WTC11 (cell line): ENCODE data around the gene DYNLRB2. TPM values are rescaled to one million over a fixed set of nuclear protein-coding genes. Genes with fewer than 3 reads are reported as not detected.

ENCODE experiments used
- ATAC-seq: fragments of 200-7000 bp; cut with Tn5 transposase; 2 replicates; pipeline ENCODE4 v1.10.0; 2021; ENCODE audit warnings: mild to moderate bottlenecking, moderate library complexity
- CTCF ChIA-PET: fragments of 300-600 bp; sonication (Branson Sonifier 250); formaldehyde crosslinking; loops from one replicate; lab custom pipeline; 2021; ENCODE audit warnings: antibody characterized with exemption; lab: Charles Lee
- POLR2A ChIA-PET: fragments of 350-600 bp; sonication (Branson Sonifier 250); formaldehyde crosslinking; loops from one replicate; lab custom pipeline; 2021; ENCODE audit warnings: antibody characterized with exemption; lab: Charles Lee
- DNase-seq: peaks from one replicate; pipeline ENCODE4 v3.0.0; 2021; ENCODE audit warnings: low spot score
- H3K27ac Mint-ChIP-seq: 2 replicates; pipeline ENCODE4 v1.8.0; 2021; ENCODE audit warnings: mixed read lengths
- H3K27me3 Mint-ChIP-seq: 2 replicates; pipeline ENCODE4 v1.8.0; 2021; ENCODE audit warnings: low read depth, mild to moderate bottlenecking, moderate library complexity, mixed read lengths
- H3K36me3 Mint-ChIP-seq: 2 replicates; pipeline ENCODE4 v1.8.0; 2021; ENCODE audit warnings: mixed read lengths
- H3K4me1 Mint-ChIP-seq: 2 replicates; pipeline ENCODE4 v1.8.0; 2022; ENCODE audit warnings: mixed read lengths
- H3K4me3 Mint-ChIP-seq: 2 replicates; pipeline ENCODE4 v1.8.0; 2021; ENCODE audit warnings: mild to moderate bottlenecking, moderate library complexity, mixed read lengths
- H3K9me3 Mint-ChIP-seq: 2 replicates; pipeline ENCODE4 v1.8.0; 2021; ENCODE audit warnings: mixed read lengths
- AFF4 ChIP-seq: sonication (generic); formaldehyde crosslinking; IDR thresholded peaks from 2 replicates; pipeline ENCODE4 v1.8.1; 2023; ENCODE audit warnings: mild to moderate bottlenecking, missing genetic modification reagents, borderline replicate concordance
- CTCF ChIP-seq: fragments of 200-600 bp; IDR thresholded peaks from 2 replicates; pipeline ENCODE4 v1.8.0; 2022; ENCODE audit warnings: antibody characterized with exemption
- EMX1 ChIP-seq: fragments of 250-450 bp; sonication (Bioruptor Pico); IDR thresholded peaks from 2 replicates; pipeline ENCODE4 v1.8.0; 2021; ENCODE audit warnings: mild to moderate bottlenecking
- ESRRA ChIP-seq: sonication (generic); formaldehyde crosslinking; IDR thresholded peaks from 2 replicates; pipeline ENCODE4 v1.8.1; 2022; ENCODE audit warnings: mild to moderate bottlenecking, missing genetic modification reagents, borderline replicate concordance
- IRF2 ChIP-seq: sonication (generic); formaldehyde crosslinking; IDR thresholded peaks from 2 replicates; pipeline ENCODE4 v1.8.0; 2022; ENCODE audit warnings: low read depth, missing genetic modification reagents, borderline replicate concordance
- NFYB ChIP-seq: sonication (generic); formaldehyde crosslinking; conservative IDR thresholded peaks from 2 replicates; pipeline ENCODE4 v1.8.0; 2022; ENCODE audit warnings: low read depth, missing genetic modification reagents
- NR1H2 ChIP-seq: sonication (generic); formaldehyde crosslinking; IDR thresholded peaks from 2 replicates; pipeline ENCODE4 v1.9.0; 2021; ENCODE audit warnings: mild to moderate bottlenecking, moderate library complexity, missing genetic modification reagents
- PREB ChIP-seq: sonication (generic); formaldehyde crosslinking; IDR thresholded peaks from 2 replicates; pipeline ENCODE4 v1.8.1; 2022; ENCODE audit warnings: mild to moderate bottlenecking, missing genetic modification reagents, moderate library complexity, borderline replicate concordance
- SOX15 ChIP-seq: fragments of 250-450 bp; sonication (Bioruptor Pico); IDR thresholded peaks from 2 replicates; pipeline ENCODE4 v1.9.0; 2021; ENCODE audit warnings: mild to moderate bottlenecking
- TCF7 ChIP-seq: sonication (generic); formaldehyde crosslinking; IDR thresholded peaks from 2 replicates; pipeline ENCODE4 v1.8.0; 2022; ENCODE audit warnings: mild to moderate bottlenecking, low read depth, missing genetic modification reagents, moderate library complexity
- TP53 ChIP-seq: sonication (generic); formaldehyde crosslinking; IDR thresholded peaks from 2 replicates; pipeline ENCODE4 v1.8.1; 2023; ENCODE audit warnings: mild to moderate bottlenecking, missing genetic modification reagents
- ZBTB21 ChIP-seq: sonication (generic); formaldehyde crosslinking; IDR thresholded peaks from 2 replicates; pipeline ENCODE4 v1.8.1; 2023; ENCODE audit warnings: mild to moderate bottlenecking, missing genetic modification reagents, borderline replicate concordance
- ZNF138 ChIP-seq: sonication (generic); formaldehyde crosslinking; conservative IDR thresholded peaks from 2 replicates; pipeline ENCODE4 v1.8.1; 2022; ENCODE audit warnings: mild to moderate bottlenecking, moderate library complexity, missing genetic modification reagents
- ZNF317 ChIP-seq: sonication (generic); formaldehyde crosslinking; IDR thresholded peaks from 2 replicates; pipeline ENCODE4 v1.8.1; 2023; ENCODE audit warnings: low read depth, mild to moderate bottlenecking, moderate library complexity, missing genetic modification reagents, borderline replicate concordance
- ZNF416 ChIP-seq: fragments of 250-450 bp; sonication (Bioruptor Pico); IDR thresholded peaks from 2 replicates; pipeline ENCODE4 v1.9.0; 2021; ENCODE audit warnings: mild to moderate bottlenecking, inconsistent platforms
- ZNF512 ChIP-seq: sonication (generic); formaldehyde crosslinking; IDR thresholded peaks from 2 replicates; pipeline ENCODE4 v1.8.1; 2022; ENCODE audit warnings: missing genetic modification reagents, borderline replicate concordance
- ZNF671 ChIP-seq: fragments of 250-450 bp; sonication (Bioruptor Pico); IDR thresholded peaks from 2 replicates; pipeline ENCODE4 v1.8.0; 2021; ENCODE audit warnings: mild to moderate bottlenecking
- total RNA-seq: library from RNA; stranded (reverse); gene quantifications from 3 replicates; pipeline ENCODE4 v1.2.3, GENCODE V29; 2021
- TF ChIP-seq, protein P1 (sequence below): sonication (generic); formaldehyde crosslinking; conservative IDR thresholded peaks from 2 replicates; pipeline ENCODE4 v1.8.1; 2023; ENCODE audit warnings: mild to moderate bottlenecking, low read depth, missing genetic modification reagents, moderate library complexity
- TF ChIP-seq, protein P2 (sequence below): fragments of 250-450 bp; sonication (Bioruptor Pico); IDR thresholded peaks from 2 replicates; pipeline ENCODE4 v1.9.0; 2021; ENCODE audit warnings: mild to moderate bottlenecking
- TF ChIP-seq, protein P3 (sequence below): sonication (generic); formaldehyde crosslinking; IDR thresholded peaks from 2 replicates; pipeline ENCODE4 v1.8.1; 2022; ENCODE audit warnings: low read depth, mild to moderate bottlenecking, moderate library complexity, missing genetic modification reagents, borderline replicate concordance

DYNLRB2 gene
- total RNA-seq, 1 experiment from 2014 or later = not detected

GRCh38 chr16:80559369-80559768 is 18.6 kb downstream of the DYNLRB2 start:
- CTCF ChIA-PET = interaction anchor here (1.2 kb wide), 1 partner anchor 32 kb away, joined by 3 read pairs; no protein-coding TSS in a partner anchor
- no peak for ATAC-seq
- TF ChIP-seq NR1H2 (CRISPR knock-in tag) (no peak), ZNF317 (no peak), TP53 (CRISPR knock-in tag) (no peak), ZNF138 (CRISPR knock-in tag) (no peak), ZNF512 (CRISPR knock-in tag) (no peak), SOX15 (no peak), ZBTB21 (CRISPR knock-in tag) (no peak)
- TF ChIP-seq, protein P1, sequence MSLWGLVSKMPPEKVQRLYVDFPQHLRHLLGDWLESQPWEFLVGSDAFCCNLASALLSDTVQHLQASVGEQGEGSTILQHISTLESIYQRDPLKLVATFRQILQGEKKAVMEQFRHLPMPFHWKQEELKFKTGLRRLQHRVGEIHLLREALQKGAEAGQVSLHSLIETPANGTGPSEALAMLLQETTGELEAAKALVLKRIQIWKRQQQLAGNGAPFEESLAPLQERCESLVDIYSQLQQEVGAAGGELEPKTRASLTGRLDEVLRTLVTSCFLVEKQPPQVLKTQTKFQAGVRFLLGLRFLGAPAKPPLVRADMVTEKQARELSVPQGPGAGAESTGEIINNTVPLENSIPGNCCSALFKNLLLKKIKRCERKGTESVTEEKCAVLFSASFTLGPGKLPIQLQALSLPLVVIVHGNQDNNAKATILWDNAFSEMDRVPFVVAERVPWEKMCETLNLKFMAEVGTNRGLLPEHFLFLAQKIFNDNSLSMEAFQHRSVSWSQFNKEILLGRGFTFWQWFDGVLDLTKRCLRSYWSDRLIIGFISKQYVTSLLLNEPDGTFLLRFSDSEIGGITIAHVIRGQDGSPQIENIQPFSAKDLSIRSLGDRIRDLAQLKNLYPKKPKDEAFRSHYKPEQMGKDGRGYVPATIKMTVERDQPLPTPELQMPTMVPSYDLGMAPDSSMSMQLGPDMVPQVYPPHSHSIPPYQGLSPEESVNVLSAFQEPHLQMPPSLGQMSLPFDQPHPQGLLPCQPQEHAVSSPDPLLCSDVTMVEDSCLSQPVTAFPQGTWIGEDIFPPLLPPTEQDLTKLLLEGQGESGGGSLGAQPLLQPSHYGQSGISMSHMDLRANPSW (CRISPR knock-in tag) = no peak
- TF ChIP-seq, protein P2, sequence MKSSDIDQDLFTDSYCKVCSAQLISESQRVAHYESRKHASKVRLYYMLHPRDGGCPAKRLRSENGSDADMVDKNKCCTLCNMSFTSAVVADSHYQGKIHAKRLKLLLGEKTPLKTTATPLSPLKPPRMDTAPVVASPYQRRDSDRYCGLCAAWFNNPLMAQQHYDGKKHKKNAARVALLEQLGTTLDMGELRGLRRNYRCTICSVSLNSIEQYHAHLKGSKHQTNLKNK = no peak
- TF ChIP-seq, protein P3, sequence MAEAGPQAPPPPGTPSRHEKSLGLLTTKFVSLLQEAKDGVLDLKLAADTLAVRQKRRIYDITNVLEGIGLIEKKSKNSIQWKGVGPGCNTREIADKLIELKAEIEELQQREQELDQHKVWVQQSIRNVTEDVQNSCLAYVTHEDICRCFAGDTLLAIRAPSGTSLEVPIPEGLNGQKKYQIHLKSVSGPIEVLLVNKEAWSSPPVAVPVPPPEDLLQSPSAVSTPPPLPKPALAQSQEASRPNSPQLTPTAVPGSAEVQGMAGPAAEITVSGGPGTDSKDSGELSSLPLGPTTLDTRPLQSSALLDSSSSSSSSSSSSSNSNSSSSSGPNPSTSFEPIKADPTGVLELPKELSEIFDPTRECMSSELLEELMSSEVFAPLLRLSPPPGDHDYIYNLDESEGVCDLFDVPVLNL (CRISPR knock-in tag) = no peak
- Mint-ChIP-seq H3K4me3 (no peak overlapping the region), H3K4me1 (peaks cover 6% of the 10 kb centered on the region), H3K27ac (no peak overlapping the region), H3K36me3 (no peaks in the 10 kb centered on the region), H3K27me3 (peaks cover 4% of the 10 kb centered on the region), H3K9me3 (no peaks in the 10 kb centered on the region)
- POLR2A ChIA-PET = no interaction called here
- DNase-seq = no peak

DNA sequence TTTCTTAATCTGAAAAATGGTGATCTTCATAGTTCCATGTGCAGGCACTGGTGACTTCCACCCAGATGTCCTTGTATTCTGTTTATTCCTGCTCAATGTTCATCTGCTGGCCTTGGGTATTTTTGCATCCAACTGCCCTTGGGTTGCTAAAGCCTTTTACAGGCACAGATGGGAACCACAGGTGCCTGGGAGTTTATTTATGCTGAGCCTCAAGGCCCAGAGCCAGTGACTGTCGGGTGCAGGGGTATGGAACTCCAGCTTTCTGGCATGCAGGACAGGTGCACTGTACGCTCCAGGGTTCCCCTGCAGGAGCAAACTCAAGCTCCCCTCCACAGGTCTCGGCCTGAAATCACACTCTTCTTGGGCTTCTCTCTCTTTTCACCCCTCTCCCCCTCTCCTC is 22.3 kb downstream of the DYNLRB2 start:
- H3K27me3 Mint-ChIP-seq = peaks cover 4% of the 10 kb centered on the region
- ATAC-seq = no peak
- peaks cover 15% of the 10 kb centered on the region for H3K4me1 Mint-ChIP-seq
- no peak overlapping the region for H3K27ac Mint-ChIP-seq
- no peak overlapping the region for H3K4me3 Mint-ChIP-seq
- H3K36me3 Mint-ChIP-seq = no peaks in the 10 kb centered on the region
- H3K9me3 Mint-ChIP-seq = no peaks in the 10 kb centered on the region; the same call in 1 of the 2 replicates
- ChIA-PET CTCF (no interaction called here), POLR2A (no interaction called here)
- no peak for DNase-seq
- no peak for TF ChIP-seq PREB (CRISPR knock-in tag)
- no peak for TF ChIP-seq NFYB (CRISPR knock-in tag)
- TF ChIP-seq EMX1 = no peak
- TF ChIP-seq TCF7 = no peak
- no peak for TF ChIP-seq ESRRA (CRISPR knock-in tag)
- TF ChIP-seq ZNF416 (CRISPR knock-in tag) = no peak
- no peak for TF ChIP-seq CTCF
- TF ChIP-seq AFF4 = no peak
- no peak for TF ChIP-seq ZNF138 (CRISPR knock-in tag)
- TF ChIP-seq IRF2 (CRISPR knock-in tag) = no peak
- TF ChIP-seq, protein P3 (CRISPR knock-in tag) = no peak
- TF ChIP-seq ZNF671 (CRISPR knock-in tag) = no peak
